Anterior cingulate cortex (tissue), 58 donors: Measurements from ENCODE around the gene FBXL19.
A peak's percentile ranks its signal among the peaks of the same experiment; 100 is the strongest.

Experiments
- DNase-seq, 58 donors: peaks; one replicate each; lab custom pipeline; 2025; lab: John Stamatoyannopoulos, UW

The FBXL19 gene

GRCh38 chr16:30894540-30895368, 28.6 kb upstream of the FBXL19 start:
- peak in 10 of 58 donors; percentile 25 to 84 (median 70) for DNase-seq

- DNase-seq: no peak
Measured at GRCh38 chr16:30895627-30896260, 27.6 kb upstream of the FBXL19 start.

- peak in 46 of 58 donors; percentile 8 to 70 (median 50) for DNase-seq
Measured at GRCh38 chr16:30896261-30896888, 27.0 kb upstream of the FBXL19 start, which contains the start of gene CTF1. TSS of gene CTF1 (plus strand) at chr16:30896614. CDS start at chr16:30896644, 30 bp downstream.

GRCh38 chr16:30896889-30897733, 26.3 kb upstream of the FBXL19 start:
- DNase-seq: peak in 57 of 58 donors; percentile 28 to 91 (median 82)

GRCh38 chr16:30899794-30900193, 23.6 kb upstream of the FBXL19 start:
- DNase-seq: no peak

GRCh38 chr16:30900588-30900987, 22.8 kb upstream of the FBXL19 start:
- DNase-seq: no peak

DNA sequence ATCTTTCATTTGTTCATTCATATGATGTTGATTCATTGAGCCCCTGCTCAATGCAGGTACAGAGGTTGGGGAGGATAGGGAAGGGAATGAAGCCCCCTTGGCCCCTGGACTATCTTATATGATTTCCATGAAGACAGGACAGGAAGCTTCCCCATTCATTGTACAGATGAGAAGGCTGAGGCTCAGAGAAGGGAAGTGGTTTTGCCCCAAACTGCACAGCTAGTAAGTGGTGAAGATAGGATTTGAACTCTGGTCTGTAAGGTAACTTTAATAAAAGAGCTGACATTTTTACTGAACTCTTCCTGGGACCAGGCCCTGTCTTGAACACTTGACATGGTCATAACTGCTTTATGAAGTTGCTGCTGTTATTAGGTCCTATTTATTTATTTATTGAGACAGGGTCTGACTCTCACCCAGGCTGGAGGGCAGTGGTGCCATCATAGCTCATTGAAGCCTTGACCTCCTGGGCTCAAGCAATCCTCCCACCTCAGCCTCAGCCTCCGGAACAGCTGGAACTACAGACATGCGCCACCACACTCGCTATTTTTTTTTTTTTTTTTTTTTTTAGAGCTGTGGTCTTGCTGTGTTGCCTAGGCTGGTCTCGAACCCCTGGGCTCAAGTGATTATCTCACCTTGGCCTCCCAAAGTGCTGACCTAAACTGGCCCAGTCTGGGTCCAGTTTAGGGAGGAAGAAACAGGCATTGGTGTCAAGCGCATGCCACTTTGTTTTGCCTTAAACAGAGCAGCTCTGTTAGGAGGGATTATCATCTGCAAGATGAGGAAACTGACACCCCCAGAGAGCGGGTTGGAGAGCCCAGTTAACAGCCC, 22.0 kb upstream of the FBXL19 start:
- no peak for DNase-seq

GRCh38 chr16:30902029-30902972, 21.1 kb upstream of the FBXL19 start:
- peak in 41 of 58 donors; percentile 11 to 76 (median 47) for DNase-seq

DNA sequence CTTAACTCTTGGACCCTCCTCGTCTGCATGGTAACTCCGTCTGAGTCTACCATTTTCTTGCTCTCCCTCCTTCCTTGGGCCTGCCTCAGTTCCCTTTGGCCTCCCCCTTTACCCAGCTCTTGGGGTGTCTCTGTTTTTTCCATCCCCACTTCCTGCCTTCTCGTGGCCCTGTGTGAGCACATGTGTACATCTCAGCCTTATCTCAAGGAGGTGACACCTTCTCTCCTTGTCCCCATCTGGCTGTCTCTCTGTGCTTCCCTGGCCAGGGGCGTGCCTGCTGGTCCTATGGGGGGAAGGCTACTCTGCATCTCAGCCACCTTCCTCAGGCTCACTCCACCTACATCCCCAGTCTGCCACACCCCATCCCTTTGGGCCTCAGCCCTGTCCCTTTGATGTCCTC, 20.4 kb upstream of the FBXL19 start:
- no peak for DNase-seq

- DNase-seq: peak in 12 of 58 donors; percentile 5 to 36 (median 22)
Measured at GRCh38 chr16:30903596-30903995, 19.8 kb upstream of the FBXL19 start.

DNA sequence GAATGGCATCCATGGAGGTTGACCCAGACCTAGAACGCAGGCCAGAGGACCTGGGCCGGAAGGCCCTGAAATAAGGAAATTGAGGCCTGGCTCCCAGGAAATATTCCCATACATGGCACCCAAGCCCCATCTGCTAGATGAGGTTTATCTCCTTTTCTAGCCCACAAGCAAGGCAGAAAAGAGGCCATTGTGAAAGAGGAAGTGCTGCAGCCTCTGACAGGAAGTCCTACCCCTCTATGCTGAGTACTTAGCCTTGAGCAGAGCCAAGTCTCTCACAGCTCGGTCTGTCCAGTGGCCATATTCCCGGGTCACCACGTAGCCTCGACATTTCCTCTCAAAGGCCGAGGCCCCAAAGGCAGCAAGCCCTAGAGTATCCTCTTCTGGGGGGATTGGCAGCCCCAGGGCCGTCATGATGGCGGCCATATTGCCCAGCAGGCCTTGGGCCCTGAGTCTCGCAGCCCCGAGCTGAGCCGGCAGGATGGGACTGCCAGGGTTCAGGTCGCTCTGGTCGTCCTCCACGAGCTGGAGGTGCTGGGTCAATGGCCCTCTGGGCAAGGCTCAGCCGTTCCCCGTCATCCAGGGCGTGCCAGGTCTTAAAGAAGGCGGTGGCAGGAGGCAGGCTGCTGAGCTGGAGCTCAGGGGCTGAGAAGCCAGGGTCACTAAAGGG, 19.1 kb upstream of the FBXL19 start:
- no peak for DNase-seq

GRCh38 chr16:30907064-30907463, 16.3 kb upstream of the FBXL19 start:
- DNase-seq: no peak

DNA sequence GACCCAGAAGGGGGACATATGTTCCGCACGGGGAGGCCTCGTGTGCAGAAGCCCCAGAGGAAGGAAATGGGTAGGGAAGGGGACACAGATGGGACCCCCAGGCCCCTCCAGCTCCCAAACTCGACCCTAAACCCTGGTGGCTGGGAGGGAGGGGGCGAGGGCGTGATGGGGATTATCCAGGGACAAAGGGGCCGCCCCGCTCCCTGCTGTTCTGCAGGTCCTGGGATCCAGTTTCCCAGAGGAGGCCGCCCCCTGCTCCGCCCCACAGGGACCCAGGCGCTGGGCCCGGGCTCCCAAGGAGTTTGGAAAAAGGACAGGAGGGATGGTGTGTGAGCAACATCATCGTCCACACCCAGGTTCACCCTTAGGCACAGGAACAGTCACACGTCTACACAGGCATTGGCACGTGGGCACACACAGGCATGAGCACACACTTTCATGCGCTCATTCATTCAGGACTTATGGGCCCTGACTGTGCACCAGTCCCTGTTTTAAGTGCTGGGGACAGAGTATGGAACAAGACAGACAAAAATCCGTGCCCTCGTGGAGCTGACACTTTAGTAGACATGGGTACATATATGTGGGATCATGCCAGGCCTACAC, 12.8 kb upstream of the FBXL19 start:
- no peak for DNase-seq

DNA sequence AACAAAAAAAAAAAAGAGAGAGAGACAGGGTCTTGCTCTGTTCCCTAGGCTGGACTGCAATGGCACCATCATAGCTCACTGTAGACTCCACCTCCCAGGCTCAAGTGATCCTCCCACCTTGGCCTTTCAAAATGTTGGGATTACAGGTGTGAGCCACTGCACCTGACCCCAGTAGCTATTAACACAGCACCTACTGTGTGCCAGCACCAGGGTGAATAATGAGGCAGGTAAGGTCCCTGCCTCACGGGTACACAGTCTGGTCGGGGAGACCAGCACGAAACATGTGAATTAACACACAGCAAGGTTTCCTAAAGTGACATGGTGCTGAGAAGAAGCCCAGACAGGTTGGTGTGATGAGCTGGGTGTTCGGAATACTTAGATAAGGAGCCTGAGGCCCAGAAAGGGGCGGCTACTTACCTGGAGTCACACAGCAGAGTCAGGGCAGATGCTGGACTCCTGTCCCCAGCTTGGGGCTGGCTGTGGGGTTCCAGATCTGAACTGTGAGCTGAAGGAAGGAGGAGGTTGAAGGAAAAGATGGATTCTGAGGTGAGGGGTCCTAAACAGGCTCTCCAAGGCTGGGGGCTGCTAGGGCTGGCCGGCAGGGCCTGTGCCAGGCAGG, 10.5 kb upstream of the FBXL19 start:
- DNase-seq: no peak

DNA sequence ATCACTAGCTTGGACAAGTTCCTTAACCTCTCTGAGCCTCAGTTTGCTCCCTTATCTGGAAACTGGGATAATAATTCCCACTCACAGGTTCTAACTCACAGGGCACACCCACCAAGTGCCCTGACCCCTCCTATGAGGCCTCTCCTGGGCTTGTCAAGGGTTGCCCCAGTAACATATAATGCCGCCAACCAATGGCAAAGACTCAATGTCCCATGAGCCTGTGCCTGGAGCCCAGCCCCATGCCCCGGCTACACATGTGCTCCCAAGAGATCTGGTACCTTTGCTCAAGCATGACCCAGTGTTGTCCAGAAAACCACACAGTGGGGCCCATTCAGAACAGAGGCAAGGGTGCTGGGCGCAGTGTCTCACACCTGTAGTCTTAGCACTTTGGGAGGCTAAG, 8.5 kb upstream of the FBXL19 start:
- DNase-seq: no peak

- no peak for DNase-seq
Measured at GRCh38 chr16:30918614-30919013, 4.8 kb upstream of the FBXL19 start.

DNA sequence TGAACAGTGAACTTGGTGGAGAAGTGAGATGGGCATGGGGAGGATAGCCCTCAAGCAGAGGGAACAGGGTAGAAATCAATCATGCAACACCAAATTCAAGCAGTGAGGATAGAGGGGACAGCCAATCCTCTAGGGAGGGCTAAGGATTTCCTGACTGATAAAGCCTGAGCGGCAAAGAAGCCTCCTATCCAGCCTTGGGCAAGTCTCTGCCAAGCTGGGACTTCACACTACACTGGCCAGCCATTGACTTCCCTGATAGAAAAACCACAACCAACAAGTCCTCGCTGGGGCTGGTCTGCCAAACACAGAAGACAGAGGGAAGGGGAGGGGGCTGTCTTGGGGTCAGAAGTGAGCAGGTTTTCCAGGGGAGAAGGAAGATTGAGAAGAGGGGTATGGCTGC, 2.5 kb upstream of the FBXL19 start:
- no peak for DNase-seq
